WI38 (cell line): Measurements from ENCODE around the gene SMKR1.
"Not testable (repeated sequence)": the region's sequence is repeated elsewhere in the genome, so short reads cannot be mapped to it uniquely, and the experiment has no call there.

Experiments used
- H3K4me3 ChIP-seq: 2 replicates; pipeline ENCODE4 v1.5.1; 2011; ENCODE audit warnings: low read depth, mild to moderate bottlenecking, control low read depth, low read length
- TF ChIP-seq, protein P1 (sequence below): IDR thresholded peaks from 2 replicates; pipeline ENCODE4 v1.5.1; 2012; ENCODE audit warnings: low read depth, mild to moderate bottlenecking, control low read depth, low read length

The SMKR1 gene

DNA sequence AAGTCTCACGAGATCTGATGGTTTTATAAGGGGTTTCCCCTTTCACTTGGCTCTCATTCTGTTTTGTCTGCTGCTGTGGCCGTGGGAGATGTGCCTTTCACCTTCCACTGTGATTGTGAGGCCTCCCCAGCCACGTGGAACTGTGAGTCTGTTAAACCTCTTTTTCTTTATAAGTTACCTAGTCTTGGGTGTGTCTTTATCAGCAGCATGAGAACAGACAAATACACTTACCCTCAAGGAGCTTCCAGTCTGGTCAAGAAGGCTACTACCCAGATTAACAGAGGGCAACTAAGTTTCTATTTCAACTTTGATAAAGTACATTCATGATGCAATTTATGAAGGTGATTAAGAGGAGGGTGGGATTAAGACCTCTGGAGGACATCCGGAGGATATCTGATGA lies 13.1 kb downstream of the SMKR1 start:
- TF ChIP-seq, protein P1, sequence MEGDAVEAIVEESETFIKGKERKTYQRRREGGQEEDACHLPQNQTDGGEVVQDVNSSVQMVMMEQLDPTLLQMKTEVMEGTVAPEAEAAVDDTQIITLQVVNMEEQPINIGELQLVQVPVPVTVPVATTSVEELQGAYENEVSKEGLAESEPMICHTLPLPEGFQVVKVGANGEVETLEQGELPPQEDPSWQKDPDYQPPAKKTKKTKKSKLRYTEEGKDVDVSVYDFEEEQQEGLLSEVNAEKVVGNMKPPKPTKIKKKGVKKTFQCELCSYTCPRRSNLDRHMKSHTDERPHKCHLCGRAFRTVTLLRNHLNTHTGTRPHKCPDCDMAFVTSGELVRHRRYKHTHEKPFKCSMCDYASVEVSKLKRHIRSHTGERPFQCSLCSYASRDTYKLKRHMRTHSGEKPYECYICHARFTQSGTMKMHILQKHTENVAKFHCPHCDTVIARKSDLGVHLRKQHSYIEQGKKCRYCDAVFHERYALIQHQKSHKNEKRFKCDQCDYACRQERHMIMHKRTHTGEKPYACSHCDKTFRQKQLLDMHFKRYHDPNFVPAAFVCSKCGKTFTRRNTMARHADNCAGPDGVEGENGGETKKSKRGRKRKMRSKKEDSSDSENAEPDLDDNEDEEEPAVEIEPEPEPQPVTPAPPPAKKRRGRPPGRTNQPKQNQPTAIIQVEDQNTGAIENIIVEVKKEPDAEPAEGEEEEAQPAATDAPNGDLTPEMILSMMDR: no peak
- no peak overlapping the region for H3K4me3 ChIP-seq

DNA sequence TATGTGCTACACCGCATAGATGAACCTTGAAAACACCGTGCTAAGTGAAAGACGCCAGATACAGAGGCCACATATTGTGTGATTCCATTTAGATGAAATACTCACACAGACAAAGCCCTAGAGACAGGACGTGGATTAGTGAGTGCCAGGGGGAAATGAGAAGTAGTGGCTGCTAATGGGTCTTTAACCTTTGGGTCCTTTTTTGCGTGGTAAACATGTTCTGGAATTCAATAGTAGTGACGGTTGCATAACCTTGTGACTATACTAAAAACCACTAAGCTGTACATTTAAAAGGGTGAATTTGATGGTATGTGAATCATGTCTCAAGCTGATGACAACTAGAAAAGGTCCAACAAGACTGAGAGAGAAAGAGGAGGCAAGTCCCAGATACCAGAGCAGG lies 15.6 kb downstream of the SMKR1 start:
- TF ChIP-seq, protein P1: no peak

GRCh38 chr7:129519464-129519863 lies 17.1 kb downstream of the SMKR1 start:
- TF ChIP-seq, protein P1: no peak
- no peak overlapping the region for H3K4me3 ChIP-seq

More for the DNA sequence above, 15.6 kb downstream of the SMKR1 start:
- H3K4me3 ChIP-seq: no peak overlapping the region

GRCh38 chr7:129522088-129522970 lies 20.0 kb downstream of the SMKR1 start:
- H3K4me3 ChIP-seq: no peak overlapping the region
- TF ChIP-seq, protein P1: no peak

DNA sequence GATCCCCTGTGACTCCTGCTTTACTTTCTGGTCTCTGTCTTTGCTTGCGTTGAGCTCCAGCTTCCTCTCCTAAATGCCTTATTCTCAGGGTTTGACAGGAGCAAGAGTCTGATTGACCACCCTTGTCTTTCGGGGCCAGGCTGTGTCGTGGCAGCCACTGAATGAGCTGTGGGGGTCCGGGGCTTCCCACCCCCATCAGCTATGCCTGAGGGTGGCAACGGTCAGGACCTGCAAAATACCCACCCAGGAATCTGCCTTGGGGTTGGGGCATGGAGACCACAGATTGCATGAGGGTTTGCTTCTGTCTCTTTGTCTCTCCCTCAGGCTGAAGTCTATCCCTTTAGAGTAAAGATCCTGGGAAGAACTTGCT lies 20.6 kb downstream of the SMKR1 start:
- no peak overlapping the region for H3K4me3 ChIP-seq
- TF ChIP-seq, protein P1: no peak

DNA sequence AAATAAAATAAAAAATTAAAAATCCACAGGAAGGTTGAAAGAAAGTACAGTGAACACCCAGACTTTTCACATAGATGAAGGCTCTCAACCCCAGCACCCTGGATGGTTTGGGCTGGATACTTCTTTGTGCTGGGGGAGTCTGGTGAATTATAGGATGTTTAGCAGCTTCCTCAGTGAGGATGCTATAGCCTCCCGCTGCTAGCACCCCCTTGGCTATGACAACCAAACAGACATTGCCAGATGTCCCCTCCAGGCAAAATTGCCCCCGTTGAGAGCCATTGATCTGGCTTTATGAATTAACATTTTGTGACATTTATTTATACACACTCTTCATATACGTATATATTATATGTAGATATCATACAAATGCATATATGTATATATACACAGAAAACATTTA lies 21.6 kb downstream of the SMKR1 start:
- TF ChIP-seq, protein P1: no peak
- H3K4me3 ChIP-seq: no peak overlapping the region

DNA sequence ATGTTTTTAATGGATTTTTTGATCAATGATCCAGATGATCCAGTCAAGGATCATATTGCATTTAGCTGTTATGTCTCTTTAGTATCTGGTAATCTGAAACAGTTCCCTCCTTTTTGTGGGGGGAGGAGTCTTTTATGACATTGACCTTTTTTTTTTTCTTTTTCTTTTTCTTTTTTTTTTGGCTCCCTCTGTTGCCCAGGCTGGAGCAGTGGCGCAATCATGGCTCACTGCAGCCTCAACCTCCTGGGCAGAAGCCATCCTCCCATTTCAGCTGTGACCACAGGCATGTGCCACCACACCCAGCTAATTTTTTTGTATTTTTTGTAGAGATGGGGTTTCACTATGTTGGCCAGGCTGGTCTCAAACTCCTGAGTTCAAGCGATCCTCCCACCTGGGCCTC lies 22.1 kb downstream of the SMKR1 start:
- not testable (repeated sequence) for H3K4me3 ChIP-seq
